ENCODE data around the gene SYNGR4. TPM values are rescaled to one million over a fixed set of nuclear protein-coding genes. Genes with fewer than 3 reads are reported as not detected.

Gene SYNGR4
- total RNA-seq, 1 donor from 2014 or later: not detected

- peaks cover 7% of the 10 kb centered on the region for H3K36me3 Mint-ChIP-seq (ENCODE audit: low read depth, unreplicated experiment)
- no peak for TF ChIP-seq CTCF (IDR thresholded peaks at IDR 0.05; ENCODE audit: unreplicated experiment)
- no peak for DNase-seq (ENCODE audit: low spot score)
- no peak overlapping the region for H3K27ac Mint-ChIP-seq (ENCODE audit: unreplicated experiment)
- peaks cover 18% of the 10 kb centered on the region for H3K4me1 Mint-ChIP-seq (ENCODE audit: unreplicated experiment)
- H3K27me3 Mint-ChIP-seq (ENCODE audit: unreplicated experiment): peaks cover 15% of the 10 kb centered on the region
- no peaks in the 10 kb centered on the region for H3K9me3 Mint-ChIP-seq (ENCODE audit: unreplicated experiment)
- H3K4me3 Mint-ChIP-seq (ENCODE audit: unreplicated experiment): no peak overlapping the region
Measured at GRCh38 chr19:48421548-48421947, 57.4 kb downstream of the SYNGR4 start.

GRCh38 chr19:48424694-48425219 is 60.6 kb downstream of the SYNGR4 start:
- Mint-ChIP-seq H3K9me3 (ENCODE audit: unreplicated experiment) (no peaks in the 10 kb centered on the region), H3K36me3 (ENCODE audit: low read depth, unreplicated experiment) (peaks cover 7% of the 10 kb centered on the region), H3K27ac (ENCODE audit: unreplicated experiment) (peak overlapping the region; percentile 98), H3K4me1 (ENCODE audit: unreplicated experiment) (peaks cover 18% of the 10 kb centered on the region), H3K27me3 (ENCODE audit: unreplicated experiment) (peaks cover 11% of the 10 kb centered on the region), H3K4me3 (ENCODE audit: unreplicated experiment) (no peak overlapping the region)
- no peak for TF ChIP-seq CTCF (IDR thresholded peaks at IDR 0.05; ENCODE audit: unreplicated experiment)
- DNase-seq (ENCODE audit: low spot score): no peak

Other genes starting within 250 kb of the SYNGR4 start
- gene LIG1, start 194.0 kb upstream of the SYNGR4 start, total RNA-seq (ENCODE audit: unreplicated experiment): 51.5 TPM
- gene ZSWIM9, start 193.7 kb upstream of the SYNGR4 start, total RNA-seq (ENCODE audit: unreplicated experiment): 8.8 TPM
- 210 TPM for gene CARD8, start 108.5 kb upstream of the SYNGR4 start, total RNA-seq (ENCODE audit: unreplicated experiment)
- gene ZNF114, start 94.3 kb upstream of the SYNGR4 start, total RNA-seq (ENCODE audit: unreplicated experiment): 12.2 TPM
- gene EMP3, start 38.8 kb upstream of the SYNGR4 start, total RNA-seq (ENCODE audit: unreplicated experiment): 10.0 TPM
- 8.5 TPM for gene TMEM143, start 427 bp upstream of the SYNGR4 start, total RNA-seq (ENCODE audit: unreplicated experiment)
- gene KDELR1, start 27.2 kb downstream of the SYNGR4 start, total RNA-seq (ENCODE audit: unreplicated experiment): 325 TPM
- 25.2 TPM for gene GRIN2D, start 29.3 kb downstream of the SYNGR4 start, total RNA-seq (ENCODE audit: unreplicated experiment)
- gene GRWD1, start 81.6 kb downstream of the SYNGR4 start, total RNA-seq (ENCODE audit: unreplicated experiment): 38.4 TPM
- 0.95 TPM for gene KCNJ14, start 91.2 kb downstream of the SYNGR4 start, total RNA-seq (ENCODE audit: unreplicated experiment)
- gene CYTH2, start 105.0 kb downstream of the SYNGR4 start, total RNA-seq (ENCODE audit: unreplicated experiment): 165 TPM
- 3.0 TPM for gene LMTK3, start 147.5 kb downstream of the SYNGR4 start, total RNA-seq (ENCODE audit: unreplicated experiment)
- 0.62 TPM for gene SULT2B1, start 187.8 kb downstream of the SYNGR4 start, total RNA-seq (ENCODE audit: unreplicated experiment)
- gene SPACA4, start 242.4 kb downstream of the SYNGR4 start, total RNA-seq (ENCODE audit: unreplicated experiment): not detected

Data from endothelial cell (in vitro differentiated cells).